Muscle of arm (tissue), 14 donors: ENCODE measurements around the gene EPS8. TPM values are rescaled to one million over a fixed set of nuclear protein-coding genes. Genes with fewer than 3 reads are reported as not detected.
A peak's percentile ranks its signal among the peaks of the same experiment; 100 is the strongest.

Experiments
- DNase-seq: peaks from one replicate; pipeline ENCODE4 v3.0.0-alpha.2; 2013
- long read RNA-seq, 11 donors: transcript quantifications; one replicate each; lab custom pipeline, GENCODE V29; 2026
- polyA plus RNA-seq, 12 donors: library from polyadenylated mRNA; unstranded; fragments of 120-200 nt; gene quantifications; one replicate each; pipeline ENCODE4 v1.2.1, GENCODE V29; 2013; ENCODE audit not compliant: insufficient read length in 12 of 12

EPS8 gene
- polyA plus RNA-seq: 10 to 100 TPM in 11 of 12 donors, not detected in 1; 29.9 to 60.6 (median 43.8) TPM
- long read RNA-seq, donor 1, partial matches to known transcripts: 32 of 35 reads
- long read RNA-seq, donor 1, other reads (novel, unspliced or antisense): 0 of 35 reads
- long read RNA-seq, donor 2, partial matches to known transcripts: 5 of 7 reads
- long read RNA-seq, donor 2, other reads (novel, unspliced or antisense): 0 of 7 reads
- long read RNA-seq, donor 3: 0 reads
- long read RNA-seq, donor 4, partial matches to known transcripts: 0 of 1 reads
- long read RNA-seq, donor 4, other reads (novel, unspliced or antisense): 0 of 1 reads
- long read RNA-seq, donor 5: 0 reads
- long read RNA-seq, donor 6, partial matches to known transcripts: 0 of 4 reads
- long read RNA-seq, donor 6, other reads (novel, unspliced or antisense): 0 of 4 reads
- long read RNA-seq, donor 7, partial matches to known transcripts: 0 of 1 reads
- long read RNA-seq, donor 7, other reads (novel, unspliced or antisense): 0 of 1 reads
- long read RNA-seq, donor 8, partial matches to known transcripts: 5 of 9 reads
- long read RNA-seq, donor 8, other reads (novel, unspliced or antisense): 0 of 9 reads
- long read RNA-seq, donor 9, partial matches to known transcripts: 0 of 1 reads
- long read RNA-seq, donor 9, other reads (novel, unspliced or antisense): 0 of 1 reads
- long read RNA-seq, donor 10, partial matches to known transcripts: 0 of 5 reads
- long read RNA-seq, donor 10, other reads (novel, unspliced or antisense): 0 of 5 reads
- long read RNA-seq, donor 11, partial matches to known transcripts: 173 of 253 reads
- long read RNA-seq, donor 11, other reads (novel, unspliced or antisense): 76 of 253 reads

- peak; percentile 91 for DNase-seq
Measured at GRCh38 chr12:15789220-15790171, at the start of gene EPS8. EPS8 (minus strand) TSS chr12:15789388; CDS start chr12:15682951, 106,437 bp downstream.

DNA sequence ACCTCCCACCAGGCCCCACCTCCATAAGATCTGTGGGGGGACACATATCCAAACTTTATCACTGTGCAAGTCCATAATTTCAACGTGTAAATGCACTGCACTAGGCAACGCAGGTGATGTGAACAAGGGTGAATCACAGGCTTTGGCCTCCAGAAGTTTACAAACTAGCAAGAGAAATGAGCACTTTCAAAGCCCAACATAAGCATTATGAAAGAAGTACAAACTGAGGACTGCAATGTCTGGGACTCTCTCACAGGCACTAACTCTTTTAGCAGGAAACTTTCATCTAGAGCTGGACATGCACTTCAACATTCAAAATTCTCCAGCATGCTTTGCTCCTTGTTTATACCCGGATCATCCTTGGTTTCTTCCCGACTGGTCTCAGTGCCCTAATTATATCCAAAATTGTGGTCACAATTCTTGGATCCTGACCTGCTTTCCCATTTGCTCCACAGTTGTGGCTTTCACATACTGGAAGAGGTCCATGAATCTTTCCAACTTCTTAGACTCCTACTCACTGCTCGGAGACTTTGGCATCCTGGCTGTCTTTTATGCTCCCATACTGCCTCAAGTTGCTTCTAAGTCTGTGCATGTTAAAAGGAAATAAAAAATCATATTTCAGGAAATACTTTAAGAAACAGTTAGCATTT, 48.1 kb upstream of the EPS8 start:
- DNase-seq: peak; percentile 60

DNA sequence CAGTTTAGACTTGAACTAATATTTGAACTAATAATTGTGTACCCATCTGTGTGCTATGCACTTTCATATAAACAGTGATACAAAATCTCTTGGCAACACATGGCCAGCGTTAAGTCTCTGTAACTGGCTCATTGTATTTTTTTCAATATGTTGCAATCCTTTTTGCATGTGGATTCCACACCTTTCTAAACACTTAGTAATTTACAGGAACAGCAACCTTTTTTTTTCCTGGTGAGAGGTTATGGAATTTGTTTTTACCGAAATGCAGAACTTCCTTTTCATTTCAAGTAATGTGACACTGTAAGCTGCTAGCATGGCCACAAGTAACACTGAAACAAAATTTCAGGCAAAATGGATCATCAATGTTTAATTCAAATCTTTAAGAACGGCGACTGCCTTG, 45.4 kb upstream of the EPS8 start:
- DNase-seq: no peak

GRCh38 chr12:15831315-15831978, 42.3 kb upstream of the EPS8 start:
- no peak for DNase-seq

GRCh38 chr12:15830538-15830937, 41.4 kb upstream of the EPS8 start:
- DNase-seq: no peak

GRCh38 chr12:15829949-15830348, 40.8 kb upstream of the EPS8 start:
- DNase-seq: no peak

DNA sequence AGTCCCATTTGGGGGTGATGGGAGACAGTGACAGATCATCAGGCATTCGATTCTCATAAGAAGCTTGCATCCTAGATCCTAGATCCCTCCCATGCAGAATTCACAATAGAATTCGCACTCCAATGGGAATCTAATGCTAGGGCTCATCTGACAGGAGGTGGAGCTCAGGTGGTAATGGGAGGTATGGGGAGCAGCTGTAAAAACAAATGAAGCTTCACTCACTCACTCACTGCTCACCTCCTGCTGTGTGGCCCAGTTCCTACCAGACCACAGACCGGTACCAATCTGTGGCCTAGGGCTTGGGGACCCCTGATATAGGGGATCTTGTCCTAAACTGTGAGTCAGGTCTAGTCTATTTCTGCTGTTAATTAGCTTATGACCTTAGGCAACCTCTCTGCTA, 40.1 kb upstream of the EPS8 start:
- no peak for DNase-seq

DNA sequence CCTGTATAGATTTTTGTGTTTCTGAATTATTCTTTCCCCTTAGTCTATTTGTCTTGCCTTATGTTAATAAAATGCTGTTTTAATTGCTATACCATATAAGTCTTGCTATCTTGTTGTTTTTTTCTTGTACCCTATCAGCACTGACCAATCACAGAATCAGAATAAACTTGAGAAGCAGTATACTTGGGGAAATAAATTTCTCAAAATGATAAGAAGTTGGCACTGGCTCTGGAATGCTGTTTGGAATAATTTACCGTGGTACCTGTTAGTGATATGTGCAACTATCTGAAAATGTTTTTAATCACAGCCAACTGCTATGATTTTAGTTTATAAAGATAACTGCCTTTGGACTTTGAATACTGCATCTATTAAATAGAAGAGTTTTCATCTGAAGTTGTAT, 37.9 kb upstream of the EPS8 start:
- no peak for DNase-seq

DNA sequence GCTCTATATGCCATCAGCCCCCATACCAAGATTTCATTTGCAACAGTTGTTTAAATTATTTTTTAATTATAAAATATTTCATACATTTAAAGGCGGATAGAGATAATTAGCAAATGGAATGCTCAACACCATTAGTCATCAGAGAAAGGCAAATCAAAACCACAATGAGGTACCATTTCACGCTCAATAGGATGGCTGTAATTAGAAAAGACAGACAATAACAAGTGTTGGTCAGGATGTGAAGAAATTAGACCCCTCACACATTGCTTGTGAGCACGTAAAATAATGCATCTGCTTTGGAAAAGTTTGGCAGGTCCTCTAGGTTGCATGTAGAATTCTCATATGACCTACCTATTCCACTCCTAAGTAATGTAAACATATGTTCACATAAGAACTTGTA, 35.3 kb upstream of the EPS8 start:
- no peak for DNase-seq

DNA sequence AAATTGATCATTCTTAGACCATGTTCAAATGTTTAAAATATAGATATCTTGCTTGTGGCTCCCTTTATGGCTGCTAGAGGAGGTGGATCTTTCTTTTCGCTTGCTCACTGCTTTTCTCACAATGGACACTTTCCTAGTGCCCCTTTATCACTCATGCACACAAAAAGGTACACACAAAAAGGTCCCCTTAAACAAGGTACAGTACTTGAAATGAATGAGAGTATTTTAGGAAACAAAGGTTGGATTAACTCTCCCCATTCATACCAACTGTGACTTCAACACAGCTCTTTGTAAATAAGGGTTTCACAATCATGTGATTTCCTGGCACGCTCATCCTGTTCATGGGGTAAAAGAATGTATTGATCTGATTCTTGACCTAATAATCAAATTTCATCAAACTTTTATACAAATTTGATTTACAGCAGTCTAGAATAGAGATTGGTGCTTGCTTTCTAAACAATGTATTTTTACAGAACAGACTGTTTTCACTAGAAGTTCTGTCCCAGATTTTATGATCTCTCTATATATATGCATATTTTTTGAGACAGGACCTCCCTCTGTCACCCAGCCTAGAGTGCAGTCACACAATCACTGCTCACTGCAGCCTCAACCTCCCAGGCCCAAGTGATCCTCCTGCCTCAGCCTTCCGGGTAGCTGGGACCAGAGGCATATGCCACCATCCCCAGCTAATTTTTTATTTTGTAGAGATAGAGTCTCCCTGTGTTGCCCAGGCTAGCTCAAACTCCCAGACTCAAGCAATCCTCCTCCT, 34.4 kb upstream of the EPS8 start:
- no peak for DNase-seq

GRCh38 chr12:15819644-15820437, 30.7 kb upstream of the EPS8 start:
- no peak for DNase-seq

DNA sequence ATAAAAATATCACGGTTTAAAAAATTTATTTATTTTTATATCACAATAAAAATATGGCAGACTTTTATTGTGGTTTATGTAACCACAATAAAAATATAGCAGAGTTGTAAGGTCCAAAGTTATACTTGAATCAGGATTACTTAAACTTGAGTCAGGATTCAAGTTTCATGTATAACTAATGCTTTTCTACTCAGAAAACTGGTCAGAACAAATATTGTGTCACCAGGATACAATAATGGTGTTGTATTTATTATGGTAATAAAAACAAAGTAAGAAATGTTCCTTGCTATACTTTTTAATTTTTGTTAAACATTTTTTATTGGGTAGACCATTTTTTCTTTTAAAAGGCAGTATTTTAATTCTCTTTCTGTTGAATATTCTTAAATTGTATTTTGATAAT, 29.2 kb upstream of the EPS8 start:
- no peak for DNase-seq

GRCh38 chr12:15815730-15816129, 26.5 kb upstream of the EPS8 start:
- no peak for DNase-seq

DNA sequence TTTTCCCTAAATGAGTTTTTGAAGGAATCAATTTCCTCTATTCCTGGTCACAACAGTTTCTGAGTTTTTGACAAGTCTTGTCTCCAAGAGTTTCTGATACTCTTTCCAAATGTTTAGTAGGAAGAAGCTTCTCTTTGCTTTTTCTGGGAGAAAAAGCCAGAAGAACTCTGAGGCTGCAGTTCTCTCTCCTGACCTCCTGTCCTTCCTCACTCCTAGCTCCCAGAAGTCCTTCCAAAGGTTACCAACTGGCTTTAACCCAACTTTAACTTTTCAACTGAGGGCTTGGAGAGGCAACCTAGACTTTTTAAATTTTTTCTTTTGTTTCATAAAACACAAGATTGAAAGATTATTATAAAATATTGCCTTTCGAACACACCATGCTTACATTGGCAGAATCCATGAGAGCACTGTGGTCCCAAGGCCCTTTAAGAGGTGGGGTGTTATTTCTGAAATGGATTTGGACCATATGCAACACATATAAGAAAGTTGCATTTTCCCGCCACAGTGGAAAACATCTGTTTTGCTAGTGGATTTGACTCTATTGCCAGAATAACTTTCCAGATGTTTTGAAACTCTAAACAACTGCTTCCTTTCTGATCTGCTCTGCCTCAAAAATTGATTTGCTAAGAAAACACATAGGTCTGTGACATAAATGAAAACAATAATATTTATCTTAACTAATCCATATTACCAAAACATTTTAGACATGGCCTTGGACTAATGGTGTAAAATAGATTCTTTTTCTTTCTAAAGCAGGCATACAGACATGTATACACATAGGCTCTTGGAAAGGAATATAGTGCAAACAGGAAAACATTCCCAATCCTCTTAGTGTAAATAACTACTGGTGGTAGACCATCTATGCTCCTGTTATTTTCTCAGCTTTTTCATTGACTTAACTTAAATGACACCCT, 22.3 kb upstream of the EPS8 start:
- DNase-seq: peak; percentile 90

DNA sequence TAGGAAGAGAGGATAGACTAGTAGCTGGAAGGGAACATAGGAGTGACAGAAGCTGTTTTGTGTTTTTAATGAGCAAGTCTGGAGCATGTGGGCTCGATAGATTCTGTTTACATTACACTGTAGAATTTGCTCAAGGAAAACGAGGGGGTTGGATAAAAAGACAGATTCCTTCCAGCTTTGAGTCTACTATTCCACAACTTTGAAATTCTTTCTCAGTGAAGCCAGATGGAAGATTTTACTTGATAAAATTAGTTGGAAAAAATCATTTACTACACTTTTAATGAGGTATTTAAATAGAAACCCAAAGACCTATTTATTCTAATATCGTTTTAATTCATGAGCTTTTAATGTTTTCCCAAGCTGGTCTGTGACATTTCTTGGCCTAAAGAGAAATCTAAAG, 19.5 kb upstream of the EPS8 start:
- DNase-seq: no peak

GRCh38 chr12:15808250-15808649, 19.1 kb upstream of the EPS8 start:
- DNase-seq: no peak

- no peak for DNase-seq
Measured at GRCh38 chr12:15806826-15807225, 17.6 kb upstream of the EPS8 start.
